ENCODE measurements around the gene MEST.

MEST gene

DNA sequence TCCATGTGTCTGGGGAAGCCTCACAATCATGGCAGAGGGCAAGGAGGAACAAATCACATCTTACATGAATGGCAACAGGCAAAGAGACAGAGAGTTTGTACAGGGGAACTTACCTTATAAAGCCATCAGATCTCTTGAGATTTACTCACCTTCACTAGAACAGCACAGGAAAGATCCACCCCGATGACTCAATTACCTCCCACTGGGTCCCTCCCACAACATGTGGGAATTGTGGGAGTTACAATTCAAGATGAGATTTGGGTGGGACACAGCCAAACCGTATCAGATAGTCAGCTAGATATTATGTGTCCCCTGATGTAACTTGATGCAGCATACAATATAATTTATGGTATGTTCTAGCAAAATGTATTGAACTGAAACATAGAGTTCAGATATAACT lies 36.9 kb upstream of the MEST start:
- TF ChIP-seq, protein P1, sequence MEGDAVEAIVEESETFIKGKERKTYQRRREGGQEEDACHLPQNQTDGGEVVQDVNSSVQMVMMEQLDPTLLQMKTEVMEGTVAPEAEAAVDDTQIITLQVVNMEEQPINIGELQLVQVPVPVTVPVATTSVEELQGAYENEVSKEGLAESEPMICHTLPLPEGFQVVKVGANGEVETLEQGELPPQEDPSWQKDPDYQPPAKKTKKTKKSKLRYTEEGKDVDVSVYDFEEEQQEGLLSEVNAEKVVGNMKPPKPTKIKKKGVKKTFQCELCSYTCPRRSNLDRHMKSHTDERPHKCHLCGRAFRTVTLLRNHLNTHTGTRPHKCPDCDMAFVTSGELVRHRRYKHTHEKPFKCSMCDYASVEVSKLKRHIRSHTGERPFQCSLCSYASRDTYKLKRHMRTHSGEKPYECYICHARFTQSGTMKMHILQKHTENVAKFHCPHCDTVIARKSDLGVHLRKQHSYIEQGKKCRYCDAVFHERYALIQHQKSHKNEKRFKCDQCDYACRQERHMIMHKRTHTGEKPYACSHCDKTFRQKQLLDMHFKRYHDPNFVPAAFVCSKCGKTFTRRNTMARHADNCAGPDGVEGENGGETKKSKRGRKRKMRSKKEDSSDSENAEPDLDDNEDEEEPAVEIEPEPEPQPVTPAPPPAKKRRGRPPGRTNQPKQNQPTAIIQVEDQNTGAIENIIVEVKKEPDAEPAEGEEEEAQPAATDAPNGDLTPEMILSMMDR (IDR thresholded peaks at IDR 0.05; ENCODE audit: low read depth, low read length, missing control alignments), result no peak
- H3K4me3 ChIP-seq (ENCODE audit: low read depth, low read length), result no peak overlapping the region
- DNase-seq (ENCODE audit: low read depth), result no peak

GRCh38 chr7:130458257-130458656 lies 33.6 kb upstream of the MEST start:
- H3K4me3 ChIP-seq (ENCODE audit: low read depth, low read length), result no peak overlapping the region
- TF ChIP-seq, protein P1 (IDR thresholded peaks at IDR 0.05; ENCODE audit: low read depth, low read length, missing control alignments), result no peak
- no peak for DNase-seq (ENCODE audit: low read depth)

DNA sequence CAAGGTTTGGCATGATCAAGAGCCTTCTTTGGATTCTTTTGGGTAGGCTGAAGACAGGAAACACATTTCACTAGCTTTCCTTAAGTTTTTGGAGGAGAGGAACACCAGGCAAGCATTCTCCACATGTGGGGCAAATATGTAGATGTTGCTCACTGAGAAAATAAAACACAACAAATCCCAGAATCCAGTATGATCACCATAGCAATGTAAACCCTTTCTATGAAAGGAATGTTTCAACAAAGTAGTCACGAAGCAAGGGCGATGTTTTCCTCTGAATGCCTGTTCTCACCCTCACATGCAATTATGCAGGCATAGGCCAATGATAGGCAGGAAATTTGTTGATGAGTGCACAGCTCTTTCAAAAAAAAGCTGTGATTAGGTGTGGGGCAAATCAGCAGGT lies 30.6 kb upstream of the MEST start:
- H3K4me3 ChIP-seq (ENCODE audit: low read depth, low read length), result no peak overlapping the region
- no peak for DNase-seq (ENCODE audit: low read depth)
- TF ChIP-seq, protein P1 (IDR thresholded peaks at IDR 0.05; ENCODE audit: low read depth, low read length, missing control alignments), result no peak

DNA sequence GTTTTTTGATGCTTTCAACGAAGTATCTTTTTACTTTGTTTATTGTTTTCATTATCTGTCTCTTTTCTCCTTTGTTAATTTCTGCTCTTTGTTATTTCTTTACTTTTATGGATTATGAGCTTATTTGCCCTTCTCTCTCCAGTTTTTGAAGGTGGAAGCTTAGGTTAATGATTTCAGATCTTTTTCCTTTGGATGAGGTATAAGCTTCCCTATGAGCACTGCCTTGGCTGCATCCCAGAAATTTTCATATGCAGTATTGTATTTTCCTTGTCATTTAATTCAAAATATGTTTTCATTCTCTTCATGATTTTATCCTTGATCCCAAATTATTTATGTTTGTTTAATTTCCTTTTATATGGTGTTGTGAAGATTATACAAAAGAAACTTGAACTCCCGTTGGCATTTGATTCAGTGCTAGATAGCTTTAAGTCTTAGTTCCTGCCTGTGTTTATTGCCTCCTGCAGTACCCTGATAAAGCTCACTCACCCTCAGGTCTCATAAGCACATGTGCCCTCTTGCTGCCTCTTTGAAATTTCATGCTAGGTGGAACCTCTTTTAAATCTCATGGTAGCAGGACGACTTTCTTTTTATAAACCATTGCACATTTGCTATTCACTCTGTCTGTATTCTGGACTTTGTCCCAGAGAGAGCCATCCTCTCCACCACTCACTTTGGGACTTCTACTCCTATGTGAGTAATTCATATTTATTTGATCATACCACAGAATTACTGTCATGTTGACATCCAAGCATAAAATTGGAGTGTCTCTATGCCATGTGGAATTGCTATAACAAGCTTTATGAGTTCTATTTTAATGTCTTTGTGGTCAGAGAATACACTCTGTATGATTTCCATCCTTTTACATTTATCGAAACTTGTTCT lies 28.1 kb upstream of the MEST start:
- DNase-seq (ENCODE audit: low read depth), result no peak
- TF ChIP-seq, protein P1 (IDR thresholded peaks at IDR 0.05; ENCODE audit: low read depth, low read length, missing control alignments), result no peak
- no peak overlapping the region for H3K4me3 ChIP-seq (ENCODE audit: low read depth, low read length)

GRCh38 chr7:130468612-130469011 lies 23.3 kb upstream of the MEST start:
- DNase-seq (ENCODE audit: low read depth), result no peak
- TF ChIP-seq, protein P1 (IDR thresholded peaks at IDR 0.05; ENCODE audit: low read depth, low read length, missing control alignments), result no peak
- H3K4me3 ChIP-seq (ENCODE audit: low read depth, low read length), result no peak overlapping the region

DNA sequence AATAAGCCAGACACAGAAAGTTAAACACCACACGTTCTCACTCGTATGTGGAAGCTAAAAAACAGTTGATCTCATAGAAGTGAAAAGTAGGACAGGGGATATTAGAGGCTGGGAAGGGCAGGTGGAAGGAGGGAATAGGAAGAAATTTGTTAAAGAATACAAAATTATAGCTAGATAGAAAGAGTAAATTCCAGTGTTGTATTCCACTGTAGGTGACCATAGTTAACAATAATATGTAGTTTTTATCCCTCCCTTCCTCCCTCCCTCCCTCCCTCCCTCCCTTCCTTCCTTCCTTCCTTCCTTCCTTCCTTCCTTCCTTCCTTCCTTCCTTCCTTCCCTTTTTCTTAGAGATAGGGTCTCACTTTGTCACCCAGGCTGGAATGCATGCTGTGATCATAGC lies 19.9 kb upstream of the MEST start:
- TF ChIP-seq, protein P1 (IDR thresholded peaks at IDR 0.05; ENCODE audit: low read depth, low read length, missing control alignments), result no peak
- H3K4me3 ChIP-seq (ENCODE audit: low read depth, low read length), result no peak overlapping the region

GRCh38 chr7:130473289-130473688 lies 18.6 kb upstream of the MEST start:
- TF ChIP-seq, protein P1 (IDR thresholded peaks at IDR 0.05; ENCODE audit: low read depth, low read length, missing control alignments), result no peak
- H3K4me3 ChIP-seq (ENCODE audit: low read depth, low read length), result no peak overlapping the region
- DNase-seq (ENCODE audit: low read depth), result no peak

More for the DNA sequence above, 19.9 kb upstream of the MEST start:
- no peak for DNase-seq (ENCODE audit: low read depth)
